Tibial artery (tissue), 4 donors: ENCODE data around the gene PLCD1.

ENCODE experiments used
- DNase-seq, 2 donors: peaks; one replicate each; pipeline ENCODE4 v3.0.0-alpha.2; 2019
- H3K27ac ChIP-seq, 2 donors: fragments of 200-600 bp; sonication (generic) in 1 of 2; 1 replicate in 1 of 2; 2 replicates in 1 of 2; pipeline ENCODE4 v1.5.1; 2018 to 2019; ENCODE audit warnings: mild to moderate bottlenecking in 1 of 2
- H3K27me3 ChIP-seq, 2 donors: fragments of 200-600 bp; sonication (generic) in 1 of 2; one replicate each; pipeline versions ENCODE4 v1.5.1 to v1.6.0; 2016 to 2019
- H3K36me3 ChIP-seq, 3 donors: fragments of 200-600 bp; sonication (generic) in 2 of 3; one replicate each; pipeline ENCODE4 v1.5.1; 2016 to 2019; ENCODE audit warnings: mild to moderate bottlenecking in 2 of 3
- H3K4me1 ChIP-seq, 4 donors: fragments of 200-600 bp; sonication (generic) in 2 of 4; 1 replicate in 3 of 4; 2 replicates in 1 of 4; pipeline ENCODE4 v1.5.1; 2016 to 2019
- H3K4me3 ChIP-seq, 2 donors: fragments of 200-600 bp; sonication (generic) in 1 of 2; 1 replicate in 1 of 2; 2 replicates in 1 of 2; pipeline ENCODE4 v1.5.1; 2018 to 2019; ENCODE audit warnings: mild to moderate bottlenecking in 2 of 2
- H3K9me3 ChIP-seq, 3 donors: fragments of 200-600 bp; sonication (generic) in 1 of 3; one replicate each; pipeline ENCODE4 v1.5.1; 2016 to 2019
- intact Hi-C: fragments of 100-400 bp; cut with DNase I; formaldehyde crosslinking; loops from one replicate; pipeline ENCODE4 v1.15.0; 2023; ENCODE audit warnings: low total_unique reads
- TF ChIP-seq, protein P1 (sequence below), 2 experiments: fragments of 200-600 bp in 1 of 2; fragments of 450-650 bp in 1 of 2; IDR thresholded peaks; one replicate each; pipeline ENCODE4 v1.5.1; 2017 to 2019; ENCODE audit warnings: antibody characterized with exemption in 2 of 2, mild to moderate bottlenecking in 1 of 2, moderate library complexity in 1 of 2

The PLCD1 gene

DNA sequence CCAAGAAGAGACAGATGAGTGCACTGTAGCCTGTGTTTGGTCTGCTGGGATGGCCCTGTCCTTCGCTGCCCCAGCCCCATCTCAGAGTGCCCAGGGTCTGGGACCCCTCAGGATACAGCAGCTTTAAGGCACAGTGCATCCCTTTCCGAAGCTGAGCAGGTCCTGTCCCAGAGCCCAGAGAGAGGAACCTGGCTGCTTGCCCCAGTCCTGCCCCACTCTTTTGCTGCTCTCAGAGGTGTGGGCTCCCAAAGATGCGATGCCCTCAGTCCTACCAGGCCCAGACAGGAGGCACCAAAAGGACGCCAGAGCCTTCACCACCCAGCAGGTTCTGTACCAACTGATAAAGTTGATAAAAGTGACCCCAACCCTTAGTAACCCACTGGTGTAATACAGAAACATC lies 8.2 kb downstream of the PLCD1 start:
- TF ChIP-seq, protein P1, sequence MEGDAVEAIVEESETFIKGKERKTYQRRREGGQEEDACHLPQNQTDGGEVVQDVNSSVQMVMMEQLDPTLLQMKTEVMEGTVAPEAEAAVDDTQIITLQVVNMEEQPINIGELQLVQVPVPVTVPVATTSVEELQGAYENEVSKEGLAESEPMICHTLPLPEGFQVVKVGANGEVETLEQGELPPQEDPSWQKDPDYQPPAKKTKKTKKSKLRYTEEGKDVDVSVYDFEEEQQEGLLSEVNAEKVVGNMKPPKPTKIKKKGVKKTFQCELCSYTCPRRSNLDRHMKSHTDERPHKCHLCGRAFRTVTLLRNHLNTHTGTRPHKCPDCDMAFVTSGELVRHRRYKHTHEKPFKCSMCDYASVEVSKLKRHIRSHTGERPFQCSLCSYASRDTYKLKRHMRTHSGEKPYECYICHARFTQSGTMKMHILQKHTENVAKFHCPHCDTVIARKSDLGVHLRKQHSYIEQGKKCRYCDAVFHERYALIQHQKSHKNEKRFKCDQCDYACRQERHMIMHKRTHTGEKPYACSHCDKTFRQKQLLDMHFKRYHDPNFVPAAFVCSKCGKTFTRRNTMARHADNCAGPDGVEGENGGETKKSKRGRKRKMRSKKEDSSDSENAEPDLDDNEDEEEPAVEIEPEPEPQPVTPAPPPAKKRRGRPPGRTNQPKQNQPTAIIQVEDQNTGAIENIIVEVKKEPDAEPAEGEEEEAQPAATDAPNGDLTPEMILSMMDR (IDR thresholded peaks at IDR 0.05): no peak
- DNase-seq: peak in 1 of 2 donors; percentile 60
- no peak overlapping the region for H3K27ac ChIP-seq

DNA sequence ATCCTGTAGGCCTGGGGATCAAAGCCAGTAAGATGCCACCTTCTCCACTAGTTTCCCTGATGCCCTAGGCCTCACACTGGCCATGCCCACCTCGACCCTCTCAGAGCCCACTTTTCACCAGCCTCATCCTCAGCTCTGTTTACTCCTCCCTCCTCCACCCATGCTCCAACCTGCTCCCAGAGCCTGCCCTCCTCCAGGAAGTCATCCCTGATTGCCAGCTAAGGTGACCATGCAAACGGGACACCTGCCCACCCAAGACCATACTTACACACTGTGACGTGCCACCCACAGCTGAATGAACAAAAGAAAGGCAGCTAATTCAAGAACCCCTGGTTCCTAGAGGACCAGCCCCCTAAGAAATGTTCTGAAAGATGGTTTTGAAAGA lies 9.1 kb downstream of the PLCD1 start:
- DNase-seq: no peak
- TF ChIP-seq, protein P1 (IDR thresholded peaks at IDR 0.05): no peak
- Histone ChIP-seq H3K27ac (no peak overlapping the region), H3K4me3 (no peak overlapping the region), H3K27me3 (no peaks in the 10 kb centered on the region), H3K4me1 (peaks cover 0 to 21% (median 9%) of the 10 kb centered on the region in 4 donors), H3K36me3 (peaks cover 36 to 52% (median 48%) of the 10 kb centered on the region in 3 donors), H3K9me3 (no peaks in the 10 kb centered on the region)
- intact Hi-C loops: no loop called here

More for the DNA sequence above, 8.2 kb downstream of the PLCD1 start:
- Histone ChIP-seq H3K9me3 (no peaks in the 10 kb centered on the region), H3K4me3 (no peak overlapping the region), H3K27me3 (no peaks in the 10 kb centered on the region), H3K36me3 (peaks cover 27 to 43% (median 40%) of the 10 kb centered on the region in 3 donors), H3K4me1 (peaks cover 0 to 29% (median 18%) of the 10 kb centered on the region in 4 donors)
- intact Hi-C loops: no loop called here

DNA sequence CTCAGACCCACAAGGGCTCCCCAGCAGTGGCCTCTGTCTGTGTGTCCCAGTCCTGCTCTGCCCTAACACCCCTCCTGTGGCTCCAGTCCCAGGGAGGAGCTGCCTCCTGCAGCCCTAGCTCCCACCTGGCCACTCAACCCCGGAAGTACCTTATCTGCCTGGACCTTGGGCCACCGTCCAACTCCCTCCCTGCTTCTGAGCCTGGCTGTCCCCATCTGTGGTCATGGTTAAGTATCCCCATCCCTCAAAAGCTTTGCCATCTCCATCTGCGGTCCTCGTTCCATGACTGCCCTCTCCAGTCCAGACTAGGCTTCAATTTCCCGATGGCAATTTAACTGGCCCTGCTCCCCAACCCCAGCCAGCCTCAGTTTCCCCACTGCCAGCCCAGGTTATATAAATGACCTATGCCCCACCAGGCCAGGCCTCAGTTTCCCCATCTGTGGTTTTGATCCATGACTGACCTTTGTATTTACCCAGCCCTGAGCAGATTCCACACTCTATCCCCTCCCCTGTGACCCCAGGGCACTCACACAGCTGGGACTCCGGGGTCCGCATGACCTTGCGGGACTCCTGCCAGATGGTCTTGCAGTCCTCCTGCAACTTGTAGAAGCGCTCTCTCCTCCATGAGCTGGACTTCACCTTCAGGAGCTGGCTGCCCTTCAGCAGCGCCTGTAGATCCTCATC lies 9.6 kb downstream of the PLCD1 start:
- Histone ChIP-seq H3K27ac (no peak overlapping the region), H3K36me3 (peaks cover 40 to 57% (median 54%) of the 10 kb centered on the region in 3 donors)

DNA sequence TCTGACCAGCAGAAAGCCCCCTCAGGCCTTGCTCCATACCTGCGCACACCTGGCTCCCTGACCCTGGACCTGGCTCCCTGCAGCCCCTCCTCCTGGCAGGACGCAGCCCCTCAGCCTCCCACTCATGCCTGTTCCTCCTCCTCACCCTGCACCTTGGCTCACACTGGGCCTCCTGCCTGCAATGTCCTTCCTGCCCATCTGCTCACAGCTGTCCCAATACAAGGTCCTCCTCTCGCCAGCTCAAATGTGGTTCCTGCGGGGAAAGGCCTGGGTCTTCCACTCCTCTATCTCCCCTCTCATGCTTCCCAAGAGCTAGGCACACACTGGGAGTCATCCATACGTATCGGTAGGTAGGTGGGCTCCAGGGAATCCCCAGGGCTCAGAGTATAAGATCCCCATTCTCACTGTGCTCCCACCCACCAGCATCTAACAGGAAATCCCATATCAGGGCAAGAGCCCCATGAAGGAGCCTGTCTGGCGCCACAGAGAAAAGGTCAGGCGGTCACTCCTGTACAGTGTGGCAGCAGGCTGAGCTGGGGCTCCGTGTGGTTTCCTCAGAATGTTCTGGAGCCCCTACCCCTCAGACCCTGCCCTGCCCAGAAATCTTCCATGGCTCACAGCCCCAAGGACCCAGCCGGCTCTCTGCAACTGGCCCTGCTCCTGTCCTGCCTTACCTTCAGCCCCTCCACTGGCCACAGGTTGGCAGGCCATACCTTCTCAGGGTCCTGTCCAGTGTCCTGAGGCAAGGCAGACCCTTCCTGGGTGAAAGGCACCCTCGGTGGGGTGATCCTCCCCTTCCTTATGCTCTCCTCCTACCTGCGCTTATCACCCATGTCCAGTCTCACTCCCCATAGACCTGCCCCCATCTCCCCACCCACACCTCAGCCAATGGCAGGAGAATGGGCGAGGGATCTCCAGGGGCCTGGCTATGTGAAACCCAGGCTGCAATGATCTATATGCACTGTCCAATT lies 10.9 kb downstream of the PLCD1 start:
- Histone ChIP-seq H3K4me1 (peaks cover 0 to 11% (median 4%) of the 10 kb centered on the region in 4 donors), H3K27ac (no peak overlapping the region), H3K9me3 (no peaks in the 10 kb centered on the region), H3K4me3 (no peak overlapping the region), H3K27me3 (no peaks in the 10 kb centered on the region), H3K36me3 (peaks cover 40 to 70% (median 66%) of the 10 kb centered on the region in 3 donors)
- TF ChIP-seq, protein P1 (IDR thresholded peaks at IDR 0.05): no peak
- DNase-seq: peak; percentile 9 to 55
- intact Hi-C loops: no loop called here

More for the DNA sequence above, 9.6 kb downstream of the PLCD1 start:
- Histone ChIP-seq H3K27me3 (no peaks in the 10 kb centered on the region), H3K4me3 (no peak overlapping the region), H3K9me3 (no peaks in the 10 kb centered on the region), H3K4me1 (peaks cover 0 to 19% (median 7%) of the 10 kb centered on the region in 4 donors)
- peak in 1 of 2 donors; percentile 60 for DNase-seq
- TF ChIP-seq, protein P1 (IDR thresholded peaks at IDR 0.05): no peak
- intact Hi-C loops: no loop called here

DNA sequence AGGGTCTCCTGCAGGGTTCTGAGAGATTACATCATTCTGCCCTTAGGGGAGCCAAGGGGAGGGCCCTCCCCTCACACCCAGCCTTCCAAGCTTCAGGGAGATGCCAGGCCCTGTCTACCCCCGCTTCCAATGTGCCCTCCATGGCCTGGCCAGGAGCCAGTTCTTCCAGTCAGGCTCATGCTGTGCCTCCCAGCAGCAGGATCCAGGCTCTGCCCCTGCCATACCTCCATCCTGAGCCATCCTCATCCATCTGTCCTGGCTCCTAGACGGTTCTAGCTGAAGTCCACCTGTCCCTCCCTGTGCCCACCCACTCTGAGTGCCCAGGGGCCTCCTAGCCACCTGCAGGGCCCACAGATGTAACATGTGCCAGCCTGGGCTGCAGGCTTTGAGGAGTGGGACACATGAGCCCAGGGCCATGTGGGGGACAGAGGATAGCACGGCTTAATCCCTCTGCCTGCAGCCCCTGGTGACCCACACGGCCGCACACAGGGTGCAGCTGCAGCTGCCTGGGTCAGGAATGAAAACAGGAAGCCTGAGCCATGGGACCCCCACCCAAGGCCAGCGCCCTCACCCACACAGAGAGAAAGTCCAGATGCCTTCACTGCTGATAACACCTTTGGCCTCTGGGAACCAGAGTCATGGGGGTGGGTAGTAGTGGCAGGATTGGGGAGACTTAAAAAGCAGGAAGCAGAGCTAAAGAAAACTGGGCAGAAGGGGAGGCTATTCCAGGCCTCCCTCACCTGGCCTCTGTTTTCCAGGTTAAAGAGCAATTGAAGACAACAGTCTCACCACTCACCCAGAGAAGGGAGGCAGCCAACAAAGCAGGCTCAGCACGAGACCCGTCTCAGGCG lies 11.8 kb downstream of the PLCD1 start:
- intact Hi-C loops: no loop called here
- DNase-seq: no peak
- Histone ChIP-seq H3K36me3 (peaks cover 40 to 78% (median 75%) of the 10 kb centered on the region in 3 donors), H3K27ac (no peak overlapping the region), H3K9me3 (no peaks in the 10 kb centered on the region), H3K27me3 (no peaks in the 10 kb centered on the region), H3K4me3 (no peak overlapping the region), H3K4me1 (peaks cover 0 to 2% (median 0%) of the 10 kb centered on the region in 4 donors)
- TF ChIP-seq, protein P1 (IDR thresholded peaks at IDR 0.05): no peak
